Measurements from ENCODE around the gene FAM13B.
"Not testable (repeated sequence)": the region's sequence is repeated elsewhere in the genome, so short reads cannot be mapped to it uniquely, and the experiment has no call there.

FAM13B gene

GRCh38 chr5:137994556-137994955 lies 38.3 kb downstream of the FAM13B start:
- no peak for TF ChIP-seq CTCF (IDR thresholded peaks at IDR 0.05)
- Histone ChIP-seq H3K4me1 (peaks cover 0 to 22% (median 10%) of the 10 kb centered on the region in 4 donors), H3K4me3 (no peak overlapping the region), H3K36me3 (peaks cover 0 to 18% (median 3%) of the 10 kb centered on the region in 3 donors), H3K27me3 (no peaks in the 10 kb centered on the region), H3K27ac (no peak overlapping the region), H3K9me3 (no peaks in the 10 kb centered on the region)
- DNase-seq: no peak
- intact Hi-C loops (cut with DNase I; ENCODE audit: low total_unique reads): no loop called here

GRCh38 chr5:137989419-137989818 lies 43.5 kb downstream of the FAM13B start:
- intact Hi-C loops (cut with DNase I; ENCODE audit: low total_unique reads): no loop called here
- Histone ChIP-seq H3K36me3 (peaks cover 3 to 17% (median 8%) of the 10 kb centered on the region in 3 donors), H3K27me3 (no peaks in the 10 kb centered on the region), H3K4me1 (no peaks in the 10 kb centered on the region), H3K27ac (no peak overlapping the region), H3K9me3 (no peaks in the 10 kb centered on the region), H3K4me3 (no peak overlapping the region)
- no peak for TF ChIP-seq CTCF (IDR thresholded peaks at IDR 0.05)
- no peak for DNase-seq

GRCh38 chr5:137975208-137975607 lies 57.7 kb downstream of the FAM13B start:
- TF ChIP-seq CTCF (IDR thresholded peaks at IDR 0.05): no peak

GRCh38 chr5:137970384-137970783 lies 62.5 kb downstream of the FAM13B start:
- H3K27me3 ChIP-seq; H3K4me1 ChIP-seq; intact Hi-C loops (cut with DNase I; ENCODE audit: low total_unique reads); H3K27ac ChIP-seq; H3K4me3 ChIP-seq; DNase-seq; H3K9me3 ChIP-seq: not testable (repeated sequence)
- peaks cover 15 to 34% (median 19%) of the 10 kb centered on the region in 3 donors for H3K36me3 ChIP-seq

More at GRCh38 chr5:137975208-137975607, 57.7 kb downstream of the FAM13B start:
- H3K4me1 ChIP-seq: no peaks in the 10 kb centered on the region
- no peak overlapping the region for H3K4me3 ChIP-seq
- no peak overlapping the region for H3K27ac ChIP-seq
- no peaks in the 10 kb centered on the region for H3K9me3 ChIP-seq
- no peak for DNase-seq
- intact Hi-C loops (cut with DNase I; ENCODE audit: low total_unique reads): no loop called here
- peaks cover 11 to 24% (median 24%) of the 10 kb centered on the region in 3 donors for H3K36me3 ChIP-seq
- H3K27me3 ChIP-seq: no peaks in the 10 kb centered on the region

GRCh38 chr5:137960819-137961218 lies 72.1 kb downstream of the FAM13B start:
- no peak overlapping the region for H3K4me3 ChIP-seq
- intact Hi-C loops (cut with DNase I; ENCODE audit: low total_unique reads): no loop called here
- no peaks in the 10 kb centered on the region for H3K27me3 ChIP-seq
- H3K9me3 ChIP-seq: no peaks in the 10 kb centered on the region
- peaks cover 11 to 44% (median 41%) of the 10 kb centered on the region in 3 donors for H3K36me3 ChIP-seq
- no peak overlapping the region for H3K27ac ChIP-seq
- DNase-seq: no peak
- no peaks in the 10 kb centered on the region for H3K4me1 ChIP-seq
- no peak for TF ChIP-seq CTCF (IDR thresholded peaks at IDR 0.05)

GRCh38 chr5:137960141-137960540 lies 72.7 kb downstream of the FAM13B start:
- TF ChIP-seq CTCF (IDR thresholded peaks at IDR 0.05): no peak
- DNase-seq: no peak
- intact Hi-C loops (cut with DNase I; ENCODE audit: low total_unique reads): no loop called here
- Histone ChIP-seq H3K27ac (no peak overlapping the region), H3K4me3 (no peak overlapping the region), H3K36me3 (peaks cover 11 to 38% (median 38%) of the 10 kb centered on the region in 3 donors), H3K4me1 (no peaks in the 10 kb centered on the region), H3K27me3 (no peaks in the 10 kb centered on the region), H3K9me3 (no peaks in the 10 kb centered on the region)

Data from tibial artery (tissue), 4 donors.